PC-9 (cell line): ENCODE data around the gene MYO5C. TPM values are rescaled to one million over a fixed set of nuclear protein-coding genes. Genes with fewer than 3 reads are reported as not detected.

Source experiments
- BruUV-seq: library from RNA; stranded (reverse); fragments of 400-500 nt; replicated peaks from 2 replicates; lab custom pipeline; 2021; lab: Mats Ljungman, UMichigan
- CTCF ChIA-PET: fragments of 300-600 bp; sonication (Branson Sonifier 250); formaldehyde crosslinking; loops from one replicate; lab custom pipeline; 2022; ENCODE audit warnings: antibody characterized with exemption; lab: Charles Lee
- POLR2A ChIA-PET: fragments of 300-600 bp; sonication (Branson Sonifier 250); formaldehyde crosslinking; loops from one replicate; lab custom pipeline; 2022; ENCODE audit warnings: antibody characterized with exemption; ENCODE audit not compliant: unreplicated experiment; lab: Charles Lee
- DNase-seq, 2 experiments: peaks; one replicate each; pipeline versions ENCODE4 v3.0.0 to v3.0.0-alpha.2; 2015 to 2022; ENCODE audit warnings: mixed read lengths in 1 of 2
- H2AFZ ChIP-seq: fragments of 200-600 bp; sonication (generic); 2 replicates; pipeline ENCODE4 v1.8.1; 2017; ENCODE audit warnings: antibody characterized with exemption
- H3F3A ChIP-seq: fragments of 200-600 bp; sonication (generic); 2 replicates; pipeline ENCODE4 v1.8.1; 2017; ENCODE audit warnings: antibody characterized with exemption, mild to moderate bottlenecking, low read depth; ENCODE audit not compliant: insufficient read depth
- H3K27ac ChIP-seq: fragments of 200-600 bp; sonication (generic); 2 replicates; pipeline ENCODE4 v1.6.1; 2016; ENCODE audit warnings: mixed run types
- H3K27me3 ChIP-seq: fragments of 200-600 bp; sonication (generic); 2 replicates; pipeline ENCODE4 v1.6.1; 2016; ENCODE audit warnings: low read depth, mixed run types; ENCODE audit not compliant: insufficient read depth
- H3K36me3 ChIP-seq: fragments of 200-600 bp; sonication (generic); 2 replicates; pipeline ENCODE4 v1.6.1; 2016; ENCODE audit warnings: low read depth, mixed run types
- H3K4me1 ChIP-seq: fragments of 200-600 bp; sonication (generic); replicated peaks from 2 replicates; pipeline ENCODE4 v1.6.1; 2016; ENCODE audit warnings: mixed run types; ENCODE audit not compliant: insufficient read depth
- H3K4me2 ChIP-seq: fragments of 200-600 bp; sonication (generic); 2 replicates; pipeline ENCODE4 v1.6.1; 2017; ENCODE audit warnings: mixed run types
- H3K4me3 ChIP-seq: fragments of 200-600 bp; sonication (generic); 2 replicates; pipeline ENCODE4 v1.6.1; 2016; ENCODE audit warnings: mixed run types
- H3K79me2 ChIP-seq: fragments of 200-600 bp; sonication (generic); 2 replicates; pipeline ENCODE4 v1.6.1; 2017; ENCODE audit warnings: low read depth, mixed run types
- H3K9me2 ChIP-seq: fragments of 200-600 bp; sonication (generic); 2 replicates; pipeline ENCODE4 v1.8.1; 2017; ENCODE audit warnings: mild to moderate bottlenecking; ENCODE audit not compliant: insufficient read depth
- H3K9me3 ChIP-seq: fragments of 200-600 bp; sonication (generic); 2 replicates; pipeline ENCODE4 v1.8.1; 2016; ENCODE audit warnings: low read depth; ENCODE audit not compliant: insufficient read depth
- H4K20me1 ChIP-seq: fragments of 200-600 bp; sonication (generic); 2 replicates; pipeline ENCODE4 v1.8.1; 2017; ENCODE audit not compliant: insufficient read depth
- CTCF ChIP-seq: fragments of 200-600 bp; sonication (generic); conservative IDR thresholded peaks from 2 replicates; pipeline ENCODE4 v1.6.1; 2017; ENCODE audit warnings: mixed run types, antibody characterized with exemption, mild to moderate bottlenecking, moderate library complexity
- EZH2 ChIP-seq: fragments of 200-600 bp; sonication (generic); IDR thresholded peaks from 2 replicates; pipeline ENCODE4 v1.8.0; 2017; ENCODE audit warnings: antibody characterized with exemption, low read depth
- intact Hi-C: fragments of 100-400 bp; cut with micrococcal nuclease; formaldehyde crosslinking; loops from one replicate; pipeline ENCODE4 v1.10.0; 2022; ENCODE audit not compliant: unreplicated experiment
- total RNA-seq: library from RNA; stranded (reverse); gene quantifications from 2 replicates; pipeline ENCODE4 v1.2.3, GENCODE V29; 2021

MYO5C gene
- total RNA-seq, 1 experiment from 2014 or later: 41.1 TPM

- H3K4me1 ChIP-seq: peaks cover 8% of the 10 kb centered on the region
- H3K27me3 ChIP-seq: no peaks in the 10 kb centered on the region
- no peaks in the 10 kb centered on the region for H3K79me2 ChIP-seq
- TF ChIP-seq CTCF (no peak), EZH2 (no peak)
- no peak for DNase-seq
- H3K4me3 ChIP-seq: no peak overlapping the region
- H3K36me3 ChIP-seq: 0 out of 2 replicates have a peak, but pooled peaks cover 8% of the 10 kb centered on the region
- no peaks in the 10 kb centered on the region for H3K9me2 ChIP-seq
- no peaks in the 10 kb centered on the region for H4K20me1 ChIP-seq
- no peaks in the 10 kb centered on the region for H3F3A ChIP-seq
- H2AFZ ChIP-seq: no peak overlapping the region
- ChIA-PET POLR2A (no interaction called here), CTCF (no interaction called here)
- intact Hi-C loops: no loop called here
- no TSS peak for BruUV-seq
- no peaks in the 10 kb centered on the region for H3K9me3 ChIP-seq
- H3K27ac ChIP-seq: no peak overlapping the region
- H3K4me2 ChIP-seq: no peak overlapping the region
Measured at GRCh38 chr15:52246686-52247431, 48.7 kb downstream of the MYO5C start.

- intact Hi-C loops: no loop called here
- DNase-seq: no peak
- Histone ChIP-seq H3K79me2 (no peaks in the 10 kb centered on the region), H3K27ac (no peak overlapping the region), H3K27me3 (no peaks in the 10 kb centered on the region), H3F3A (no peaks in the 10 kb centered on the region), H3K4me3 (no peak overlapping the region), H3K36me3 (no peaks in the 10 kb centered on the region), H3K4me2 (no peak overlapping the region), H2AFZ (no peak overlapping the region), H3K4me1 (no peaks in the 10 kb centered on the region), H4K20me1 (no peaks in the 10 kb centered on the region), H3K9me2 (no peaks in the 10 kb centered on the region), H3K9me3 (no peaks in the 10 kb centered on the region)
- ChIA-PET CTCF (no interaction called here), POLR2A (no interaction called here)
- no TSS peak for BruUV-seq
- TF ChIP-seq CTCF (no peak), EZH2 (no peak)
Measured at GRCh38 chr15:52243697-52244555, 51.7 kb downstream of the MYO5C start.

- ChIA-PET POLR2A (interaction anchor here (0.6 kb wide), 1 partner anchor 184 kb away, joined by 3 read pairs; no protein-coding TSS in a partner anchor), CTCF (no interaction called here)
- BruUV-seq: no TSS peak
Measured at GRCh38 chr15:52243286-52243685, 52.3 kb downstream of the MYO5C start.

More at GRCh38 chr15:52243286-52243685, 52.3 kb downstream of the MYO5C start:
- H3K4me1 ChIP-seq: no peaks in the 10 kb centered on the region
- no peaks in the 10 kb centered on the region for H3K79me2 ChIP-seq
- intact Hi-C loops: no loop called here
- no peaks in the 10 kb centered on the region for H3K9me3 ChIP-seq
- H3K27ac ChIP-seq: no peak overlapping the region
- no peak overlapping the region for H2AFZ ChIP-seq
- no peaks in the 10 kb centered on the region for H4K20me1 ChIP-seq
- no peak overlapping the region for H3K4me2 ChIP-seq
- no peaks in the 10 kb centered on the region for H3F3A ChIP-seq
- H3K9me2 ChIP-seq: no peaks in the 10 kb centered on the region
- H3K4me3 ChIP-seq: no peak overlapping the region
- DNase-seq: no peak
- TF ChIP-seq CTCF (no peak), EZH2 (no peak)
- no peaks in the 10 kb centered on the region for H3K36me3 ChIP-seq
- no peaks in the 10 kb centered on the region for H3K27me3 ChIP-seq
